Mesothelial cell of epicardium (in vitro differentiated cells): ENCODE measurements around the gene GHITM. TPM values are rescaled to one million over a fixed set of nuclear protein-coding genes. Genes with fewer than 3 reads are reported as not detected.

ENCODE experiments used
- DNase-seq, 2 experiments: peaks; one replicate each; pipeline ENCODE4 v3.0.0; 2021; ENCODE audit warnings: low spot score in 2 of 2; ENCODE audit not compliant: unreplicated experiment in 2 of 2
- H3K27ac Mint-ChIP-seq: 2 replicates; pipeline ENCODE4 v1.8.0; 2021; ENCODE audit warnings: mixed read lengths
- H3K27me3 Mint-ChIP-seq: 2 replicates; pipeline ENCODE4 v1.8.0; 2021; ENCODE audit warnings: low read depth, mixed read lengths
- H3K36me3 Mint-ChIP-seq: 2 replicates; pipeline ENCODE4 v1.8.0; 2021; ENCODE audit warnings: mixed read lengths
- H3K4me1 Mint-ChIP-seq: 2 replicates; pipeline ENCODE4 v1.8.0; 2021; ENCODE audit warnings: mixed read lengths
- H3K4me3 Mint-ChIP-seq: 2 replicates; pipeline ENCODE4 v1.8.0; 2021; ENCODE audit warnings: mild to moderate bottlenecking, moderate library complexity, mixed read lengths
- H3K9me3 Mint-ChIP-seq: 2 replicates; pipeline ENCODE4 v1.8.0; 2021; ENCODE audit warnings: mixed read lengths
- total RNA-seq: library from RNA; stranded (reverse); gene quantifications from 3 replicates; pipeline ENCODE4 v1.2.1, GENCODE V29; 2021
- TF ChIP-seq, protein P1 (sequence below): fragments of 200-600 bp; sonication (generic); IDR thresholded peaks from one replicate; pipeline ENCODE4 v1.5.0; 2021; ENCODE audit warnings: antibody characterized with exemption; ENCODE audit not compliant: unreplicated experiment

The GHITM gene
- total RNA-seq, 1 donor from 2014 or later: 59.0 TPM

DNA sequence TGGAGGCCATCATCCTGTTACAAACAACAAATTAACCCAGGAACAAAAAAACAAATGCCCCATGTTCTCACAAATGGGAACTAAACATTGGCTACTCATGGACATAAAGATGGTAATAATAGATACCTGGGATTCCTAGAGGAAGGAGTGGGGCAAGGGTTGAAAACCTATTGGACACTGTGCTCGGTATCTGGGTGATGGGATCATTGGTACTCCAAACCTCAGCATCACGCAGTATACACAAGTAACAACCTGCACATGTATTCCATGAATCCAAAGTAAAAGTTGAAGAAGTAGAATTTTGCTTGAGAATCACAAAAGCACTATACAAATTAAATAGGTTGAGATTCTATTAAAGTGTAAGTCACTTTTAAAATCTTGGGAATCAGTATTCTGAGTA is 16.7 kb downstream of the GHITM start:
- no peak overlapping the region for H3K27ac Mint-ChIP-seq
- H3K36me3 Mint-ChIP-seq: peaks cover 8% of the 10 kb centered on the region
- no peak overlapping the region for H3K4me3 Mint-ChIP-seq
- DNase-seq: no peak
- TF ChIP-seq, protein P1, sequence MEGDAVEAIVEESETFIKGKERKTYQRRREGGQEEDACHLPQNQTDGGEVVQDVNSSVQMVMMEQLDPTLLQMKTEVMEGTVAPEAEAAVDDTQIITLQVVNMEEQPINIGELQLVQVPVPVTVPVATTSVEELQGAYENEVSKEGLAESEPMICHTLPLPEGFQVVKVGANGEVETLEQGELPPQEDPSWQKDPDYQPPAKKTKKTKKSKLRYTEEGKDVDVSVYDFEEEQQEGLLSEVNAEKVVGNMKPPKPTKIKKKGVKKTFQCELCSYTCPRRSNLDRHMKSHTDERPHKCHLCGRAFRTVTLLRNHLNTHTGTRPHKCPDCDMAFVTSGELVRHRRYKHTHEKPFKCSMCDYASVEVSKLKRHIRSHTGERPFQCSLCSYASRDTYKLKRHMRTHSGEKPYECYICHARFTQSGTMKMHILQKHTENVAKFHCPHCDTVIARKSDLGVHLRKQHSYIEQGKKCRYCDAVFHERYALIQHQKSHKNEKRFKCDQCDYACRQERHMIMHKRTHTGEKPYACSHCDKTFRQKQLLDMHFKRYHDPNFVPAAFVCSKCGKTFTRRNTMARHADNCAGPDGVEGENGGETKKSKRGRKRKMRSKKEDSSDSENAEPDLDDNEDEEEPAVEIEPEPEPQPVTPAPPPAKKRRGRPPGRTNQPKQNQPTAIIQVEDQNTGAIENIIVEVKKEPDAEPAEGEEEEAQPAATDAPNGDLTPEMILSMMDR: no peak
- no peaks in the 10 kb centered on the region for H3K9me3 Mint-ChIP-seq
- H3K27me3 Mint-ChIP-seq: peaks cover 24% of the 10 kb centered on the region
- H3K4me1 Mint-ChIP-seq: peaks cover 2% of the 10 kb centered on the region

DNA sequence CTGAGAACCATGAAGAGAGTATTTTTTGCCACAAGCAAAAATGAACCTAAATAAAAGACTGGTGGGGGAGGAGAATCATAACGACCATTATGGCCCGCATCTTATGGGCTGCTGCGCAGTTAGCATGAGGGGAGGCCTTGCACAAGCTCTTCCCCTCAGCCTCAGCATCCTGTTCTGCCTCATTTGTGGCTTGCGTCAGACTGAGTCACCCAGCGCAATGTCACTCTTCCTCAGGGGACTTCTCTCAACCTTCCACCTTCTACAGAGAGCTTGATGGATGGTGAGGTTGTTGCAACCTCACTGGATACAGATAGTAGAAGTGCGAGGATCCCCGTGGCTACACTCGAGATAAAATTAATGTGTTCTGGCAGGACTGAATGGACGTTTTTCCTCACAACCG is 17.5 kb downstream of the GHITM start:
- no peak for DNase-seq
- Mint-ChIP-seq H3K9me3 (no peaks in the 10 kb centered on the region), H3K36me3 (peaks cover 6% of the 10 kb centered on the region), H3K4me1 (peaks cover 2% of the 10 kb centered on the region), H3K4me3 (no peak overlapping the region), H3K27ac (no peak overlapping the region), H3K27me3 (peaks cover 24% of the 10 kb centered on the region)
- TF ChIP-seq, protein P1: no peak

DNA sequence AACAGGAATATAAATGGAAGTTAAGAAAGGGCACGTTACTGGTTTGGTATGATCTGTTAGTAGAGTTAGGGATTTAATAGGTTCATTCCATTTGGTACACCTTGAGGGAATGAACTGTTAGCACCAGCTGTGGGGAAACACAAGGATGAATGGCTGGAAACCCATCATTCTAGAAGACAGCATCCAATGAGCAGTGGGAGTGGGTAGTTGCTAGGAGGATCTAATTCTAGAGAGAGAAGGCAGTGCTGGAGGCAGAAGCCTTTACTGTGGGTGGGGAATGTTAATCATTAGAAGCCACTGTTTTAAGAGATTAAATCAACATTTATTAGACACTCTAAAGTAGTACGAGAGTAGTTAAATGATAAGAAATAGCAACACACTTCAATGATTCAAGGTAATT is 18.8 kb downstream of the GHITM start:
- TF ChIP-seq, protein P1: no peak
- Mint-ChIP-seq H3K4me3 (no peak overlapping the region), H3K27ac (no peak overlapping the region), H3K36me3 (peaks cover 6% of the 10 kb centered on the region), H3K27me3 (peaks cover 28% of the 10 kb centered on the region), H3K4me1 (peaks cover 2% of the 10 kb centered on the region), H3K9me3 (no peaks in the 10 kb centered on the region)
- DNase-seq: no peak

DNA sequence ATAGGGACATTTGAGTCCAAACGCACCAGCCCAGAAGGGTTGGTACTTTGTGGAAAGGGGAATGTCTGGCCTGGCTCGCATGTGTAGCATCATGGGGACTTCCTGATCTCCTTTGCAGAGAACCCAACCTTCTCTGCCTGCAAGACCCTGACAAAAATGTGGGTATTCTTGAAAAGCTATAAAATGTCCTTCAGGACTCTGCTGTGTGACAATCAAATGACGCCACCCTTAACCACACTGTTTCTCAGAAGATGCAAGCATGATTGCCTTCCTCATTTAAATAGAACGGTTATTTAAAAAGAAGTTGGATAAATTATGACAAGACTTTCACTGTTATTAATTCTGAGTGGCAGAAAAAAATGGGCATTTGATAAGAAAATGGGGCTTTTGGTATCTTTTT is 19.2 kb downstream of the GHITM start:
- Mint-ChIP-seq H3K27ac (no peak overlapping the region), H3K4me1 (peaks cover 2% of the 10 kb centered on the region), H3K36me3 (peaks cover 6% of the 10 kb centered on the region), H3K4me3 (no peak overlapping the region), H3K9me3 (no peaks in the 10 kb centered on the region), H3K27me3 (peaks cover 32% of the 10 kb centered on the region)
- TF ChIP-seq, protein P1: no peak
- DNase-seq: no peak

DNA sequence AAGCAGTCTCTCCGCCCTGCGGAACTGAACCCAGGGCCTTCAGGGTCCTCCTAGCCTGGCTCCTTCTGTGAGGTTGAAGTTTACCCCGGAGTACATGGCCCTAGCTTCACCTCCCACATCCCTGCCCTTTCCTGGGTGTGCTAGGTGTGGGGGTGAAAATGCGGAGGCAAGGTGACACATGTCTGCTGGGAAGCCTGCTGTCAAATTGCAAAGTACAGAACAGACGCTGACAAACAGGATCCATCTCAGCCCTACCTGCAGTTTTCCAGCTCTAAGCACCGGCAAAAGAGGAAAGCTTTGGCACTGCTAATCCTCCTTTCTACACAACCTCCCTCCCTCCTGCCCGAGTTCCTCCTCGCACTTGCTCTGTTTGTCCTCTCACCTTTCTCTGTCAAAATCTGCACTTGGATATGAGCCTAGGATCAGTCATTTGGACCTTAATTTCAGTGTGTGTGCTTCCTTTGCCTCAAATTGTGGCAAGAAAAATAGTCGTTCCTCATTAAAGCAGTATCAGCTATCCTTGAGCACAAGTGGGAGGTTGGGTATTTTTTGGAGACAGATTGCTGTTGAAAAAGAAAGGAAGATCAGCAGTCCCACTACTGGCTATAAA is 19.9 kb downstream of the GHITM start:
- peaks cover 37% of the 10 kb centered on the region for H3K27me3 Mint-ChIP-seq
- no peak for DNase-seq
- H3K4me1 Mint-ChIP-seq: peaks cover 2% of the 10 kb centered on the region
- H3K36me3 Mint-ChIP-seq: peaks cover 6% of the 10 kb centered on the region
- no peak overlapping the region for H3K4me3 Mint-ChIP-seq
- H3K9me3 Mint-ChIP-seq: no peaks in the 10 kb centered on the region
- TF ChIP-seq, protein P1: no peak
- H3K27ac Mint-ChIP-seq: no peak overlapping the region
